GM12873 (cell line): ENCODE measurements around the gene NCR3LG1.
A peak's percentile ranks its signal among the peaks of the same experiment; 100 is the strongest.

ENCODE experiments used
- TF ChIP-seq, protein P1 (sequence below): IDR thresholded peaks from 2 replicates; pipeline ENCODE4 v1.5.1; 2012; ENCODE audit warnings: low read depth, mild to moderate bottlenecking, moderate library complexity, low read length, control low read depth; ENCODE audit not compliant: insufficient read depth; ENCODE audit errors: missing control alignments

Gene NCR3LG1

DNA sequence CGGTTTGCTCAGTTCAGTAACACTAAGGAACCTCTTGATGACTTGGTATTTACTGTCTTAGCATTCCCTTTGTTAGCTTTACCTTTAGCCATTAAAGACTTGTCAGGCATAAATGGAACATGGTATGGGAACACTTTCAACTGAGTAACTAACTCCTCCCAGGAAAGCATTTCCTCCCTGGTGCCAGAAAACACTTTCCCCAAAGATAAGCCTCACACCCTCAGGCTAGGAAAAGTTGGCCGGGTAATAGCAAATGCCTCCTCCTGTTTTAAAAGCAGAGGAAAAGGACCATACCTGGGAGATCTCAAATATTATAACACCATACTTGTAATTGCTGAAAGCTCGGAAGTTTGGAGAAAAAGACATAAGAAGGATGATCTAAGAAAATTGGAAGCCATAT, 24.9 kb downstream of the NCR3LG1 start:
- TF ChIP-seq, protein P1, sequence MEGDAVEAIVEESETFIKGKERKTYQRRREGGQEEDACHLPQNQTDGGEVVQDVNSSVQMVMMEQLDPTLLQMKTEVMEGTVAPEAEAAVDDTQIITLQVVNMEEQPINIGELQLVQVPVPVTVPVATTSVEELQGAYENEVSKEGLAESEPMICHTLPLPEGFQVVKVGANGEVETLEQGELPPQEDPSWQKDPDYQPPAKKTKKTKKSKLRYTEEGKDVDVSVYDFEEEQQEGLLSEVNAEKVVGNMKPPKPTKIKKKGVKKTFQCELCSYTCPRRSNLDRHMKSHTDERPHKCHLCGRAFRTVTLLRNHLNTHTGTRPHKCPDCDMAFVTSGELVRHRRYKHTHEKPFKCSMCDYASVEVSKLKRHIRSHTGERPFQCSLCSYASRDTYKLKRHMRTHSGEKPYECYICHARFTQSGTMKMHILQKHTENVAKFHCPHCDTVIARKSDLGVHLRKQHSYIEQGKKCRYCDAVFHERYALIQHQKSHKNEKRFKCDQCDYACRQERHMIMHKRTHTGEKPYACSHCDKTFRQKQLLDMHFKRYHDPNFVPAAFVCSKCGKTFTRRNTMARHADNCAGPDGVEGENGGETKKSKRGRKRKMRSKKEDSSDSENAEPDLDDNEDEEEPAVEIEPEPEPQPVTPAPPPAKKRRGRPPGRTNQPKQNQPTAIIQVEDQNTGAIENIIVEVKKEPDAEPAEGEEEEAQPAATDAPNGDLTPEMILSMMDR: no peak

DNA sequence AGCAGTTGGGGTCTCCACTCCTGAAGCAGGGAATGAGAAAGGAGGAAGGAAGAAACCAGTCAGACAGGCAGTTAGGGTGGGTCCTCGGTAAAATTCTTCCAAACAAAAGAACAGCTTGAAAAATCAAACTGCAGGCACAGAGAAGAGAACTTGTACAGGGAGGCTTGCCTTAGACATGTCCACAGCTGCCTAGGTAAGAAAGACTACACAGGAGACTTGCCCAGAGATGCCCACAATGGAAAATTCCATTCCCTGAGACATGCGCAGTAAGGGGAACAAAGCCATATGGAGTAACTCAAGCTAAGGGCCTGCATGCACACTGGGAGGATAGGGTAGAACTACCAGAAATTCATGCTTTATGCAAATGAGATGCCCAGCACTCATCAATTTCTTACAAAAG, 27.1 kb downstream of the NCR3LG1 start:
- TF ChIP-seq, protein P1: no peak

DNA sequence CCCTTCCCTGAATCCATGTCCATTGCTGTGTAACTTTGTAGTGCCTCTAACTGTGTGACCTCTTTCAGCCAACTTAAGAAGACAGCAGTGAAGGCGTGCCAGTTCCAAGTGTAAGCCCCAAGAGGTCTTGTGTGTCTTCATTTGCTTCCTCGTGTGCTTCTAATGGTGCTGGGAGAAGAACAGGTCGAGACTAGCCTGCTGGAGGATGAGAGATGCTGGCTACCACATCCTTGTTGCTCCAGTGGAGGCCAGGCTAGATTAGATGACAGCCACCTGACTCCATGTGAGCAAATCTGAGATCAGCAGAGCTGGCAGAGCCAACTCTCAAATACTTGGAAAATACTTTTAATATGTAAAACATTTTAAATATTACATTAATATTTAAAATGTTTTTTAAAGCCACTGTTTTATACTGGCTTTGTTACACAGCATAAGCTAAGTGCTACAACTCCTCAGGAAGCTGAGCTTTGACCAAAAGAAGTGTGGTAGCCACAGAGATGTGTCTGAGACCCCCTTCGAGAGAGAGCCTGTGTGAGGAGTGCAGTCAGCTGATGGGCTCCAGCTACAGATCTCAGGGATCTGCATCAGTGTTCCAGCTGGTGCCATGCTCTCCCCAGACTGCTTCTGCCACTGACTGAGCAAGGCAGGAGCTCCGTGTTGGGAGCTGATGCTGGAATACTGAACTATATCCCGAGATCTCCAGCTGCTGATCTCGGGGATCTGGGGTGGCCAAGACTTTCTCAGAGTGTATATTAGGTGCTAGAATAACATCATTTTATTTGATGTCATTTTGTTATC, 28.0 kb downstream of the NCR3LG1 start:
- TF ChIP-seq, protein P1: no peak

DNA sequence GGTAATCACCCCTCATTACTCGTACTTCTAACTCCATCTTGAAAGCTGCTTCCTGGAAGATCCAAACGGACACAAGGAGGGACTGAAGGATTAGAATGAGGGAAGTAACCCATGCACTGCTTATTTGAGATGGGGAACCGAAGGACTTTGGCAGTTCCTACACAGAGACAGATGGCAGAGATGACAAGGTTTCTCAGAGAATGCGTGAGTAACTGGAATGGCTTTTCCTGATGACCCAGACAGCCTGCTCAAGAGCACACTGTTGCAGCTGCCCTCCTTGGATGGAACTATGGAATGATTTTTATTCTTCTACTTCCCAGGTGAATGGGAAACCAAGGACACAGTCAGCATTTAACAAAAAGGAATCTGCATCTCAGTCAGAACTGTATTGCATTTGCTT, 29.6 kb downstream of the NCR3LG1 start:
- TF ChIP-seq, protein P1: no peak

DNA sequence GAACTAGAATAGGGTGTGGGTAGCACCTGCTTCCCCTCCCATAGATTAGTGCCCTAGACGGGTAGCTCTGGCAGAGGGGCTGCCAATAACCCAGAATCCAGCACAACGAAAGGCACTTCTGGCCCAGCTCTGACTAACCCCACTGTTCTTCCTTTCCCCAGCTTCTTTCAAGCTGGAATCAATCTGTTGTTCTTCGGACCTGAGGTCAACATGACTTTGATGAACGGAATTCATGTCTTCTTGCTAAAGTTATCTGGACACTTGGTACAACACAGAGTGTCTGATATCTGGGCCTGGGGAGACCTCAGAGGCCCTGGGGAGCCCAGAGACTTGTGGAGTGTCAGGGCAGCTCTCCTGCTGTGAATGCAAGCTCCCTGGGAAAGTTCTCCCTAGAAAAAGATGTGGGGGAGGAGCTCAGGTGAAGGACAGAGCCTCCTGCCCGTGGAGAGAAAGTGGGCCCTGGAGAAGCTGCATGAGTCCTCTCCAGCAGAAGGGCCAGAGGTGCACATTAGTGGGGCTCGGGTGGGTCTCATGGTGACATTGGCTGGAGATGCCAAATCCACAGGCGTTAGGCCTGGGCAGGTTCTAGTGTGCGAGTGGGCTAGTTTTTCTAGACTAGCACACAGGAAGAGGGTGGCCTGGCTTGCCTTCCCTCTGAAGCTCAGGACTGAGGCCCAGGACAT, 30.6 kb downstream of the NCR3LG1 start:
- TF ChIP-seq, protein P1: no peak

DNA sequence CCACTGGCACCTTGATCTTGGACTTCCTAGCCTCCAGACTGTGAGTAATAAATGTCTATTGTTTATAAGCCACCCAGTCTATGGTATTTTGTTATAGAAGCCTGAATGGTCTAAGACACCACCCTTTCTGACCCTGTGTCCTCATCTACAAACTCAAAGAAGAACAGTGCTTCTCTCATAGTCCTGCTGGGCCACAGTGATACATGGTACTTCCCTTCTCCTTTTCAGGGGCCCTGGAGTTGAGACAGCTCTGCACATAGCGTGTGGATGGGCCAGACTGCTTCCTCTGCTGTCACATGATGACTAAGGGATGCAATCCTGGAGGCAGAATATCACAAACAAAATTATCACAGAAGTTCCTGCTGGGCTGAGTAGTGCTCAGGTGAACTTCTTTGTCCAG, 31.9 kb downstream of the NCR3LG1 start:
- TF ChIP-seq, protein P1: no peak

DNA sequence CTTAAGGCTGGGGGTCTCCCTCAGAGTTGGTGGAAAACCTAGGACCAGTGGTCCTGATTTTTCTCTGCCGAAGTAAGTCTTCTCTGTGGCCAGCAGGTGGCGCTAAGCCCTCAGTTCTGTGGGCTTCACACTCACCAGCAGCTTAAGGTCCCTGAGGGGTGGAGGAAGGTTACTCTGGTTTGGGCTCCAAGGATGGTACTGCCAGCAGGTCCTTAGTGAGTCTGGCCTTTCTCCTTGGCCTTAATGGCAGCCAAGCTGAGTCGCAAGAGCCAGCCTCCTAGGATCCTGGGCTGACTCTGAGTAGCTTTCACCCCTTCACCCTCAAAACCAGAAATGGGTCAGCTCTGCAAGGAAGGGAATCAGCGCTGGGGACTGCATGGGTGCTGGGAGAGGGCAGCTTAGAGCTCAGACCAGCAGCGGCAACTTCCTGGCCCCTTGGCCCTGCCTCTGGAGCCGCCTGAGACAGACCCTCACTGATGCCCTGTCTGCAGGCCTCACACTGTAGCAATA, 32.5 kb downstream of the NCR3LG1 start:
- TF ChIP-seq, protein P1: peak; percentile 94
